DMS53 treated with DMSO at 0.1 percent for 48 hours (cell line): ENCODE measurements around the gene RFX8.

Experiments used
- DNase-seq: peaks from one replicate; lab custom pipeline; 2025; ENCODE audit not compliant: unreplicated experiment; lab: John Stamatoyannopoulos, UW

Gene RFX8

GRCh38 chr2:101412092-101412694 is 62.7 kb downstream of the RFX8 start:
- DNase-seq: no peak

GRCh38 chr2:101410746-101411145 is 64.2 kb downstream of the RFX8 start:
- no peak for DNase-seq

- DNase-seq: no peak
These were observed 64.8 kb downstream of the RFX8 start for GRCh38 chr2:101410114-101410513.

GRCh38 chr2:101409699-101410098 is 65.2 kb downstream of the RFX8 start:
- DNase-seq: no peak

- DNase-seq: no peak
These were observed 66.0 kb downstream of the RFX8 start for GRCh38 chr2:101408925-101409324.

GRCh38 chr2:101405351-101405899 is 69.5 kb downstream of the RFX8 start:
- DNase-seq: no peak

- DNase-seq: no peak
These were observed 71.2 kb downstream of the RFX8 start for GRCh38 chr2:101403745-101404144.

GRCh38 chr2:101402630-101403029 is 72.3 kb downstream of the RFX8 start:
- DNase-seq: no peak

GRCh38 chr2:101401906-101402305 is 73.0 kb downstream of the RFX8 start:
- DNase-seq: no peak

GRCh38 chr2:101401326-101401665 is 73.6 kb downstream of the RFX8 start:
- DNase-seq: no peak

- DNase-seq: no peak
These were observed 74.2 kb downstream of the RFX8 start for GRCh38 chr2:101400506-101401325.

GRCh38 chr2:101400048-101400447 is 74.9 kb downstream of the RFX8 start:
- DNase-seq: no peak

- no peak for DNase-seq
These were observed 75.7 kb downstream of the RFX8 start for GRCh38 chr2:101399021-101399799.

GRCh38 chr2:101398116-101398821 is 76.6 kb downstream of the RFX8 start:
- DNase-seq: no peak

GRCh38 chr2:101396316-101396717 is 78.6 kb downstream of the RFX8 start:
- peak; percentile 30 for DNase-seq

GRCh38 chr2:101395545-101396315 is 79.2 kb downstream of the RFX8 start:
- DNase-seq: no peak

GRCh38 chr2:101388232-101388631 is 86.7 kb downstream of the RFX8 start:
- DNase-seq: no peak

- peak; percentile 51 for DNase-seq
These were observed 87.6 kb downstream of the RFX8 start, which contains the start of gene CREG2 for GRCh38 chr2:101387151-101387834. TSS of gene CREG2 (minus strand) at chr2:101387503. CDS start at chr2:101387457, 46 bp downstream.

GRCh38 chr2:101386599-101387150 is 88.2 kb downstream of the RFX8 start:
- DNase-seq: no peak
